HepG2 (cell line): ENCODE measurements around the gene RPUSD3.

Source experiments
- CTCF ChIP-seq: sonication (generic); formaldehyde crosslinking; IDR thresholded peaks from 2 replicates; pipeline ENCODE4 v1.5.0; 2020; ENCODE audit warnings: mild to moderate bottlenecking, missing genetic modification reagents, moderate library complexity
- EP300 ChIP-seq, 3 experiments: sonication (generic) in 1 of 3; formaldehyde crosslinking in 1 of 3; IDR thresholded peaks; 2 replicates each; pipeline versions ENCODE4 v1.5.1 to v1.6.1; 2011 to 2020; ENCODE audit warnings: low read depth in 2 of 3, low read length in 2 of 3, borderline replicate concordance in 1 of 3, improper control_type of control experiment in 1 of 3, mild to moderate bottlenecking in 1 of 3, missing genetic modification reagents in 1 of 3, moderate library complexity in 1 of 3
- IRF1 ChIP-seq: sonication (generic); formaldehyde crosslinking; IDR thresholded peaks from 2 replicates; pipeline ENCODE4 v1.4.0; 2020; ENCODE audit warnings: low read depth, mild to moderate bottlenecking, missing genetic modification reagents
- RAD21 ChIP-seq: fragments of 450-650 bp; formaldehyde crosslinking; IDR thresholded peaks from 2 replicates; pipeline ENCODE4 v1.5.0; 2020; ENCODE audit warnings: mild to moderate bottlenecking
- TAF1 ChIP-seq: sonication (generic); formaldehyde crosslinking; IDR thresholded peaks from 2 replicates; pipeline ENCODE4 v1.4.0; 2020; ENCODE audit warnings: missing genetic modification reagents
- ZNF629 ChIP-seq: sonication (generic); formaldehyde crosslinking; conservative IDR thresholded peaks from 2 replicates; pipeline ENCODE4 v1.5.0; 2020; ENCODE audit warnings: missing genetic modification reagents
- ZNF776 ChIP-seq: sonication (generic); formaldehyde crosslinking; IDR thresholded peaks from 2 replicates; pipeline ENCODE4 v1.4.0; 2020; ENCODE audit warnings: mild to moderate bottlenecking, missing genetic modification reagents

- no peak for TF ChIP-seq EP300 (IDR thresholded peaks at IDR 0.05; ENCODE audit: low read depth in 2 of 2, low read length in 2 of 2)
- no peak for TF ChIP-seq EP300 (CRISPR knock-in tag; IDR thresholded peaks at IDR 0.05; ENCODE audit: borderline replicate concordance)
- TF ChIP-seq CTCF (CRISPR knock-in tag) = no peak
- no peak for TF ChIP-seq TAF1 (CRISPR knock-in tag)
- no peak for TF ChIP-seq ZNF776
- TF ChIP-seq RAD21 (CRISPR knock-in tag) = no peak
- no peak for TF ChIP-seq ZNF629 (CRISPR knock-in tag)
- no peak for TF ChIP-seq IRF1 (CRISPR knock-in tag)
These were observed 50.5 kb downstream of the RPUSD3 start for GRCh38 chr3:9793161-9793781.
